SK-N-SH (cell line): ENCODE data around the gene CIDEB. TPM values are rescaled to one million over a fixed set of nuclear protein-coding genes. Genes with fewer than 3 reads are reported as not detected.

Experiments used
- CTCF ChIA-PET: fragments of 300-600, 350-600 bp; formaldehyde crosslinking; extraction: SDS; loops from one replicate; lab custom pipeline; 2021; lab: Yijun Ruan, JAX
- POLR2A ChIA-PET: fragments of 350-600 bp; sonication (Branson Sonifier 250); formaldehyde crosslinking; extraction: SDS; loops from one replicate; lab custom pipeline; 2020; ENCODE audit warnings: antibody characterized with exemption, inconsistent platforms; lab: Yijun Ruan, JAX
- DNase-seq: peaks from one replicate; pipeline ENCODE4 v3.0.0; 2012
- H2AFZ ChIP-seq: fragments of 200-600 bp; sonication (generic); 2 replicates; pipeline ENCODE4 v1.8.1; 2016; ENCODE audit warnings: antibody characterized with exemption, mild to moderate bottlenecking, low read depth
- H3F3A ChIP-seq: fragments of 200-600 bp; sonication (generic); replicated peaks from 2 replicates; pipeline ENCODE3; 2016; ENCODE audit warnings: antibody characterized with exemption, mild to moderate bottlenecking; ENCODE audit not compliant: insufficient read depth
- H3K27ac ChIP-seq, 2 experiments: fragments of 200-500 bp in 1 of 2; fragments of 200-600 bp in 1 of 2; sonication (Bioruptor generic) in 1 of 2; sonication (generic), shearing (Covaris generic) in 1 of 2; 2 replicates each; pipeline versions ENCODE4 v1.5.1 to v1.6.1; 2014 to 2016; ENCODE audit warnings: low read depth in 2 of 2, inconsistent platforms in 1 of 2, low read length in 1 of 2, mild to moderate bottlenecking in 1 of 2, mixed read lengths in 1 of 2
- H3K27me3 ChIP-seq: fragments of 200-600 bp; sonication (generic), shearing (Covaris generic); 2 replicates; pipeline ENCODE4 v1.6.1; 2016; ENCODE audit warnings: mixed run types; ENCODE audit not compliant: insufficient read depth
- H3K36me3 ChIP-seq, 2 experiments: fragments of 200-500 bp in 1 of 2; fragments of 200-600 bp in 1 of 2; sonication (Bioruptor generic) in 1 of 2; sonication (generic) in 1 of 2; replicated peaks in 1 of 2; 2 replicates each; pipeline versions ENCODE3 to v1.5.1; 2014 to 2016; ENCODE audit warnings: low read length in 1 of 2, mild to moderate bottlenecking in 1 of 2; ENCODE audit not compliant: insufficient read depth in 2 of 2, control insufficient read depth in 1 of 2
- H3K4me1 ChIP-seq, 2 experiments: fragments of 200-500 bp in 1 of 2; fragments of 200-600 bp in 1 of 2; sonication (Bioruptor generic) in 1 of 2; sonication (generic), shearing (Covaris generic) in 1 of 2; 2 replicates each; pipeline versions ENCODE4 v1.5.1 to v1.6.1; 2014 to 2016; ENCODE audit warnings: low read depth in 1 of 2, low read length in 1 of 2, mixed run types in 1 of 2; ENCODE audit not compliant: insufficient read depth in 2 of 2, control insufficient read depth in 1 of 2
- H3K4me2 ChIP-seq: fragments of 200-600 bp; sonication (generic), shearing (Covaris generic); 2 replicates; pipeline ENCODE4 v1.6.1; 2017; ENCODE audit warnings: mixed run types
- H3K4me3 ChIP-seq, 2 experiments: fragments of 200-500 bp in 1 of 2; fragments of 200-600 bp in 1 of 2; sonication (Bioruptor generic) in 1 of 2; sonication (generic), shearing (Covaris generic) in 1 of 2; 2 replicates each; pipeline versions ENCODE4 v1.5.1 to v1.8.1; 2014 to 2016; ENCODE audit warnings: low read depth in 2 of 2, inconsistent platforms in 1 of 2, low read length in 1 of 2, mild to moderate bottlenecking in 1 of 2, mixed read lengths in 1 of 2, moderate library complexity in 1 of 2
- H3K79me2 ChIP-seq: fragments of 200-600 bp; sonication (generic); 2 replicates; pipeline ENCODE4 v1.8.1; 2017; ENCODE audit warnings: mild to moderate bottlenecking; ENCODE audit not compliant: insufficient read depth
- H3K9ac ChIP-seq: fragments of 200-600 bp; sonication (generic); 2 replicates; pipeline ENCODE4 v1.6.1; 2017; ENCODE audit warnings: mixed run types
- H3K9me2 ChIP-seq: fragments of 200-600 bp; sonication (generic); 2 replicates; pipeline ENCODE4 v1.6.1; 2017; ENCODE audit warnings: mixed run types
- H3K9me3 ChIP-seq: fragments of 200-600 bp; sonication (generic); 2 replicates; pipeline ENCODE4 v1.6.1; 2017; ENCODE audit warnings: mixed run types, mild to moderate bottlenecking, moderate library complexity
- H4K20me1 ChIP-seq: fragments of 200-600 bp; sonication (generic); 2 replicates; pipeline ENCODE4 v1.6.1; 2017; ENCODE audit warnings: mild to moderate bottlenecking, mixed run types; ENCODE audit not compliant: insufficient read depth
- CHD2 ChIP-seq: fragments of 150-350 bp; IDR thresholded peaks from 2 replicates; pipeline ENCODE4 v1.6.1; 2018; ENCODE audit warnings: low read length; ENCODE audit not compliant: partially characterized antibody
- CTCF ChIP-seq: fragments of 200-600 bp; sonication (generic); IDR thresholded peaks from 2 replicates; pipeline ENCODE4 v1.6.1; 2017; ENCODE audit warnings: antibody characterized with exemption, mild to moderate bottlenecking, moderate library complexity
- ELF1 ChIP-seq: IDR thresholded peaks from 2 replicates; pipeline ENCODE4 v1.4.0; 2012
- EP300 ChIP-seq, 2 experiments: IDR thresholded peaks; 2 replicates each; pipeline versions ENCODE4 v1.4.0 to v1.6.1; 2012; ENCODE audit warnings: borderline replicate concordance in 1 of 2, low read depth in 1 of 2, low read length in 1 of 2
- EZH2phosphoT487 ChIP-seq: fragments of 200-600 bp; sonication (generic); IDR thresholded peaks from 2 replicates; pipeline ENCODE4 v1.6.1; 2017; ENCODE audit warnings: low read depth, mixed run types, mild to moderate bottlenecking, antibody characterized with exemption, moderate library complexity, borderline replicate concordance
- FOXM1 ChIP-seq: IDR thresholded peaks from 2 replicates; pipeline ENCODE4 v1.4.0; 2012; ENCODE audit warnings: low read depth, mild to moderate bottlenecking
- GATA2 ChIP-seq: sonication (generic); formaldehyde crosslinking; IDR thresholded peaks from 2 replicates; pipeline ENCODE4 v1.5.0; 2020; ENCODE audit warnings: mild to moderate bottlenecking, missing genetic modification reagents
- IRF3 ChIP-seq: fragments of 150-350 bp; IDR thresholded peaks from 2 replicates; pipeline ENCODE4 v1.6.1; 2016; ENCODE audit warnings: mild to moderate bottlenecking, low read depth, low read length
- JUND ChIP-seq: IDR thresholded peaks from 2 replicates; pipeline ENCODE4 v1.4.0; 2012
- MXI1 ChIP-seq: IDR thresholded peaks from 2 replicates; pipeline ENCODE4 v1.6.1; 2012; ENCODE audit warnings: mild to moderate bottlenecking, low read depth, low read length, improper control_type of control experiment
- PBX3 ChIP-seq: IDR thresholded peaks from 2 replicates; pipeline ENCODE4; 2012
- RAD21 ChIP-seq: IDR thresholded peaks from 2 replicates; pipeline ENCODE4 v1.6.1; 2012; ENCODE audit warnings: mild to moderate bottlenecking, low read length
- RCOR1 ChIP-seq: fragments of 150-350 bp; IDR thresholded peaks from 2 replicates; pipeline ENCODE4 v1.6.1; 2017; ENCODE audit warnings: antibody characterized with exemption, low read length
- REST ChIP-seq: IDR thresholded peaks from 2 replicates; pipeline ENCODE4 v1.6.1; 2012; ENCODE audit warnings: mild to moderate bottlenecking, low read depth, low read length, moderate library complexity
- RXRA ChIP-seq: IDR thresholded peaks from 2 replicates; pipeline ENCODE4 v1.4.0; 2012; ENCODE audit warnings: low read depth, mild to moderate bottlenecking, borderline replicate concordance
- SIN3A ChIP-seq: IDR thresholded peaks from 2 replicates; pipeline ENCODE4 v1.6.1; 2012; ENCODE audit warnings: low read depth, mild to moderate bottlenecking, low read length, moderate library complexity, borderline replicate concordance
- TEAD4 ChIP-seq: IDR thresholded peaks from 2 replicates; pipeline ENCODE4 v1.4.0; 2012; ENCODE audit warnings: mild to moderate bottlenecking, borderline replicate concordance; ENCODE audit not compliant: insufficient read depth
- USF1 ChIP-seq: IDR thresholded peaks from 2 replicates; pipeline ENCODE4 v1.4.0; 2012; ENCODE audit warnings: low read depth, borderline replicate concordance
- WGBS: methylation state at CpG from one replicate; pipeline ENCODE4 v1.1.6; 2017; ENCODE audit warnings: low lambda C conversion rate; 5-methylcytosine and 5-hydroxymethylcytosine counted together
- polyA plus RNA-seq, 3 experiments: library from polyadenylated mRNA; depleted of rRNA; stranded (reverse); fragments of >200 nt; gene quantifications; 2 replicates each; pipeline ENCODE4 v1.2.3, GENCODE V29; 2012

Gene CIDEB
- polyA plus RNA-seq, 1 of the 3 experiments (the other 2 are of a cell fraction), result 0.05 TPM

GRCh38 chr14:24329736-24330135, 22.0 kb upstream of the CIDEB start:
- Histone ChIP-seq H3K9me3 (no peaks in the 10 kb centered on the region), H3K4me1 (peaks cover 0 to 21% of the 10 kb centered on the region in 2 experiments; a peak in 1 of 4 replicates), H3K9me2 (no peaks in the 10 kb centered on the region), H3K27me3 (peaks cover 9% of the 10 kb centered on the region), H3K27ac (no peak overlapping the region), H2AFZ (no peak overlapping the region), H3K4me3 (no peak overlapping the region), H3K4me2 (no peak overlapping the region), H4K20me1 (no peaks in the 10 kb centered on the region), H3K36me3 (no peaks in the 10 kb centered on the region), H3K9ac (no peak overlapping the region), H3F3A (no peaks in the 10 kb centered on the region), H3K79me2 (no peaks in the 10 kb centered on the region)
- DNase-seq, result no peak
- TF ChIP-seq CHD2, result no peak
- ChIA-PET POLR2A (interaction anchor here (0.7 kb wide), 1 partner anchor 112 kb away, joined by 3 read pairs; no protein-coding TSS in a partner anchor), CTCF (interaction anchor here (0.7 to 14.6 kb wide), 6 partner anchors 12 to 107 kb away, joined by 4 to 115 read pairs (median 24); partner anchors contain the start of genes CBLN3, CIDEB, KHNYN and LTB4R)
- WGBS, result 80% methylated on average over 8 of the region's 9 CpGs

GRCh38 chr14:24329073-24329663, 21.4 kb upstream of the CIDEB start:
- H3K9ac ChIP-seq, result no peak overlapping the region
- WGBS, result 89% methylated on average over 4 of the region's 12 CpGs
- no peaks in the 10 kb centered on the region for H3K79me2 ChIP-seq
- no peaks in the 10 kb centered on the region for H3K9me2 ChIP-seq
- no peak overlapping the region for H2AFZ ChIP-seq
- no peak overlapping the region for H3K4me3 ChIP-seq
- no peak overlapping the region for H3K27ac ChIP-seq
- no peaks in the 10 kb centered on the region for H3K36me3 ChIP-seq
- H3K4me2 ChIP-seq, result no peak overlapping the region
- ChIA-PET POLR2A (interaction anchor here (0.7 kb wide), 1 partner anchor 113 kb away, joined by 3 read pairs; no protein-coding TSS in a partner anchor), CTCF (interaction anchor here (0.7 to 14.6 kb wide), 7 partner anchors 12 to 108 kb away, joined by 3 to 115 read pairs (median 13); partner anchors contain the start of genes CBLN3, CIDEB, KHNYN and LTB4R)
- H4K20me1 ChIP-seq, result no peaks in the 10 kb centered on the region
- no peak for DNase-seq
- H3K4me1 ChIP-seq, result peaks cover 0 to 16% of the 10 kb centered on the region in 2 experiments; a peak in 1 of 4 replicates
- no peaks in the 10 kb centered on the region for H3K9me3 ChIP-seq
- peaks cover 4% of the 10 kb centered on the region for H3K27me3 ChIP-seq
- no peaks in the 10 kb centered on the region for H3F3A ChIP-seq
- TF ChIP-seq MXI1, result no peak
- no peak for TF ChIP-seq TEAD4
- TF ChIP-seq PBX3, result no peak
- TF ChIP-seq RCOR1, result no peak
- no peak for TF ChIP-seq CHD2
- no peak for TF ChIP-seq REST
- no peak for TF ChIP-seq GATA2 (CRISPR knock-in tag)
- no peak for TF ChIP-seq JUND
- TF ChIP-seq RXRA, result no peak
- TF ChIP-seq FOXM1, result no peak
- TF ChIP-seq EP300 (IDR thresholded peaks at IDR 0.05; ENCODE audit: borderline replicate concordance in 1 of 2, low read depth in 1 of 2, low read length in 1 of 2), result no peak
- TF ChIP-seq CTCF, result no peak
- no peak for TF ChIP-seq SIN3A
- TF ChIP-seq IRF3, result no peak
- TF ChIP-seq RAD21, result no peak
- no peak for TF ChIP-seq ELF1
- TF ChIP-seq EZH2phosphoT487, result no peak
- TF ChIP-seq USF1, result no peak
